Right kidney (tissue), 1 donor: ENCODE data around the gene MADD.
"Not testable (repeated sequence)": the region's sequence is repeated elsewhere in the genome, so short reads cannot be mapped to it uniquely, and the experiment has no call there.

Experiments
- DNase-seq: peaks from one replicate; pipeline ENCODE4 v3.0.0-alpha.2; 2016

The MADD gene

DNA sequence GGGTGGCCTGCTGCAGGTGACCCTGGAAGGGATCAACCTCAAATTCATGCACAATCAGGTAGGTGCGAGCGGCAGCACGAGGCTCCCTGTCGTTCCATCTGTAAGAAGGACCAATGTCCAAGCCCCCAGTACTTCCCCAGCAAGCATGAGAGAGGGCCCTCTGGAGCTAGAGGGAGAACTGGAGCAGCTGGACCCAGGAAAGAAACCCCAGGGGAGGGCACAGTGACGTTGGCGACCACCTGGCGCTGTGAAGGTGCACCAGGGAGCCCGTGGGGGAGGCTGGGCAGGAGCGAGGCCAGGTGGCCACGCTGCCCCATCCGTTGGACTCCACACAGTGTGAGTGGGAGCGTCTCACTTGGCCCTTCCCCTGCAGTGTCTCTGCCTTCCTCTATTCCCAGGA, 54.6 kb downstream of the MADD start:
- no peak for DNase-seq

DNA sequence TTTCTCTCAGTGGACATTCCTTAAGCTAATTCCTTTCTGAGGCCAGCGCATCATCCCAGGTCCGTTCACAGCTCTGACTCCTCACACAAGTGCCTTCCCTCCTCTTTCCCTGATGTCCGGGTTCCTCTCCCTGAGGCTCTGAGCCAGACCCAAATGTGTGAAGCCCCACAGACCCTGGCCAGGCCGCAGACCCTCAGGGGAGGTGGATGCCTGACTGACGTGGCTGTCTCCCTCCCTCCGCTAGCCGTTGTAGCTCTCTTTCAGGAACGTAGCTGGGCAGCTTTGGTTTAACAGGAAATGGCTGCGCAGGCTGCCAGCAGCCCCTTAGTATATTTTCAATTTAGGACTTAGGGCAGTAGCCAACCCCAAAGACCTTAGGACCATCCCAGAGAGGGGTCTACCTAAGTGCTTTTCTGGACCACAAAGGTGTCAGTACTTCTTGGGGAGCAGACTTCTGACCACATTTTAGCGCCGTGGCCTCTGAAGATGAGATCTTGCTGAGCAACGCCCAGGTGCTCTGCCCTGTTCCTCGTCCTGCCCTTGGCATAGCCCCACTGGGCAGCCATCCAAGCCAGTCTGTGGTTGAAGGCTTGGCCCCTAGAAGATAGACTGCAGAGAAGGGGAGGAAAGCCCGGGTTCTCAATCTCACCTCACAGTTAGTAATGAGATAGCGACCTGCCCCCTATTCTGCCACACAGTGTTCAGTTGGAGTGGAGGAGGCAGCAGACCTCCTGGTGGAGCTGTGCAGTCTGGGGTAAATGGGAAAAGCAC, 55.5 kb downstream of the MADD start:
- DNase-seq: no peak

DNA sequence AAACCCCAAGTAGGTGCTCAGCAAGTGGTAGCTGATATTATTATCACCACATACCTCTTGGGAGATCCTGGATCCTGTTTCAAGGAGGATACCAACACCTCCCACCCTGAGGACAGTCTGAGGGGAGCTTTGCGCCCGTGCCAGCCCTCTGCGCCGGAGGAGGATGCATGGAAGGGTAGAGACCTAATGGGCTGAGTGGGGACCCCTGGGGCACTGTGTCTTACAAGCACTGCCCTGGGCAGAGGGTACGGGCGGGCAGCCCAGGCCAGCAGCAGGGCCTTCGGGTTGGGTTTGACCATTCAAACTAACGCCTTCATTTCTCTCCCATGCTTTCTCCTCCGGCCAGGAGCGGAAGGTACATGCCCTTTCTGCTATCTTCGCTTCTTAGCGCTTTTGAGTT, 56.3 kb downstream of the MADD start:
- DNase-seq: no peak

DNA sequence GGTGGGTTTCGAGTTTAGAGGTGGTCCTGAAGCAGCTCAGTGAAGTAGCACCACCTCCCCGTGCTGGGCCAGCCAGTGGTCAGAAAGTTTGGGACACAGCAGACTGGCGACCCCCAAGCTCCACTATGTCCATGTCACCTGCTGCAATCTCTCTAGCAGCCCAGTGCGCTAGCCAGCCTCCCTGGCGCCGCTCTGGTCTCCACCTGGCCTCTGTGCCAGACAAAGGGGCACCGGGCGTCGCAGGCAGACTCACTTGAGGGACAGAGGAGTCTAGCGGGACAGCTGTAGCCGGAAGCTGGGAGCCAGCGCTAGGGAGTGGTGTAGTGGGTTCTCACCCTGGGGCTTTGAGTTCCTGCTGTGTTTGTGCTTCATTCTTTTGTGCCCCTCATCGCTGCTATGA, 57.1 kb downstream of the MADD start:
- DNase-seq: no peak

DNA sequence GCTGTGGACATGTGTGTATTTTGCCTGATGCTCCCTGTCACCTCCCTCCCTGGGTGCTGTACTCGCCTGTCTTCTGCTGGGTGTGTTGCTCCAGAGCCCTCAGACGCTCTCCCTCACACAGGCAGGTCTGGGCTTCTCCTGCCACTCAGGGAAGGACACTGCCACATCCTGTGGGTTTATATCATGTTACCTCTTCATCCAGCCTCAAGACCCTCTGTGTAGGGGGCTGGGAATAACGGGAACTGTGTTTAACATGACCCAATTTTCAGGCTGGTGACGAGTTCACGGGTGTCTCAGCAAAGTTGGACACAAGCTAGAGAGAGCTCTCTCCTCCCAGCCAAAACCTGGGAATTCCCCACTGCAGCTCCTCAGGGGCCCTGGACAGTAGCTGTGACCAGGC, 58.0 kb downstream of the MADD start:
- no peak for DNase-seq

DNA sequence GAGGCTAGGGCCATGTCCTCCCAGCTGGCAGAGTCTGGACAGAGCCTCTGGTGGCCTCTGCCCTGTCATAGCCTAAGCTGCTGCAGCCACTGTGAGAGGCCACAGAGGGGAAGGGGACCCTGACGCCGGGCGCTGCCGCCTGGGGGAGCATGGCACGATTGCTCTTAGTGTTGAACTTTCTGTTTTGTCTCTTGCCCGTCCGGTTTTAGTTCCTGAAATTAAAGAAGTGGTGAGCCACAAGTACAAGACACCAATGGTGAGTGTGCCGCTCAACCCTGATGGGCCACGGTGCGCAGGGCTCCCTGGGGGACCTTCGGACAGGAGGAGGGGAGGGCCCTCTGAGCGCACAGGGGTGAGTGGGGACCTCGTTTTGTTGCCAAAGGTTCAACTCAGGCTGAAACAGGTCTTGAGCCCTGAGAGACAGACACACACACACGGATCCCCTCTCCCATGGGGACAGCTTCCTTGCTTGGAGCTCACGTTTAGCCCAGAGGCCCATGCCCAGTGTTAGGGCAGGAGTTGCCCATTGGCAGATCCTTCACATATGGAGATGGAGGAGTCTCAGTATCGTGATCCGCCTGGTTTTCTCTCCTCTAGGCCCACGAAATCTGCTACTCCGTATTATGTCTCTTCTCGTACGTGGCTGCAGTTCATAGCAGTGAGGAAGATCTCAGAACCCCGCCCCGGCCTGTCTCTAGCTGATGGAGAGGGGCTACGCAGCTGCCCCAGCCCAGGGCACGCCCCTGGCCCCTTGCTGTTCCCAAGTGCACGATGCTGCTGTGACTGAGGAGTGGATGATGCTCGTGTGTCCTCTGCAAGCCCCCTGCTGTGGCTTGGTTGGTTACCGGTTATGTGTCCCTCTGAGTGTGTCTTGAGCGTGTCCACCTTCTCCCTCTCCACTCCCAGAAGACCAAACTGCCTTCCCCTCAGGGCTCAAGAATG, 58.8 kb downstream of the MADD start:
- DNase-seq: no peak

DNA sequence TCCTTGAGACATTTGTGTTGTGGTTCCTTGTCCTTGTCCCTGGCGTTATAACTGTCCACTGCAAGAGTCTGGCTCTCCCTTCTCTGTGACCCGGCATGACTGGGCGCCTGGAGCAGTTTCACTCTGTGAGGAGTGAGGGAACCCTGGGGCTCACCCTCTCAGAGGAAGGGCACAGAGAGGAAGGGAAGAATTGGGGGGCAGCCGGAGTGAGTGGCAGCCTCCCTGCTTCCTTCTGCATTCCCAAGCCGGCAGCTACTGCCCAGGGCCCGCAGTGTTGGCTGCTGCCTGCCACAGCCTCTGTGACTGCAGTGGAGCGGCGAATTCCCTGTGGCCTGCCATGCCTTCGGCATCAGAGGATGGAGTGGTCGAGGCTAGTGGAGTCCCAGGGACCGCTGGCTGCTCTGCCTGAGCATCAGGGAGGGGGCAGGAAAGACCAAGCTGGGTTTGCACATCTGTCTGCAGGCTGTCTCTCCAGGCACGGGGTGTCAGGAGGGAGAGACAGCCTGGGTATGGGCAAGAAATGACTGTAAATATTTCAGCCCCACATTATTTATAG, 59.6 kb downstream of the MADD start:
- DNase-seq: no peak

DNA sequence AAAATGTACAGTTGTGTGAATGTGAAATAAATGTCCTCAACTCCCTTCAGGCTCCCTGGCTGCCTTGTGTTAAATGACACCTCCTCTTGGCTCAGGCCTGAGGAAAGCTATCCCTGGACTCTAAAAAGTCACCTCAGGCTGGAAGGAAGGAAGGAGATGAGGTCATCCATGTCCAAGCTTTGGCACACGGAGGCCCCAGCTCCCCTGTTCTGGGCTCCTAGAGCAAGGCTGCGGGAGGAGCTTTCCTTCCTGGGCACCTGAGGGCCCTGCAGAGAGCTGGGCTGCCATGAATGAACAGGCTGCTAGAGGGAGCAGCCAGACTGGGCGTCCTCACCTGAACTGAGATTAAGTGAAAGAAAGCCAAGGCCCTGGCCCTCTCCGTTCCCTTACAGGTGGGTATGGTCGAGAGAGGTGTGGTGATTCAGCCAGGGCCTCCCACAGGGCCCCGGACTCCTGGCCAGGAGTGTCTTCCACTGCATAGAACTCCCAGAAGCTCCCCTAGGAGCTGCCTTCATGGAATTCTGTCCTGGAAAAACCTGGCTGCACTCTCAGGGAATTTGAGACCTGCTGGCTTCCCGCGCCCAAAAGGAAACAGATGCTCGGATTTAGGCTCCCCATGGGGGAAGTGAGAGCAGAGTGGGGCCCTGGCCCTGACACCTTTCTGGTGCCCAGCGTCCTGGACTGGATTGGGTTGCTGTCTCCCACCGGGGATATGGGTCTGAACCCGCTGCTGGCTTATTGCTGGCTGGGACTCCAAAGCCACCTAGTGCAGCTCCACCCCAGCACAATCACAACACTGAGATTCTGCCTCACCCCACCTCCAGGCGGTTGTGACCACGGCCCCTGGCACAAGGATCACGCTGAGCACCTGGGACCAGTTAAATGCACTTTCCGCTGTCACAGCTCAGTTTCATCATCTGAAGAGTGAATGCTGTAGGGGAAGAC, 60.3 kb downstream of the MADD start:
- no peak for DNase-seq

DNA sequence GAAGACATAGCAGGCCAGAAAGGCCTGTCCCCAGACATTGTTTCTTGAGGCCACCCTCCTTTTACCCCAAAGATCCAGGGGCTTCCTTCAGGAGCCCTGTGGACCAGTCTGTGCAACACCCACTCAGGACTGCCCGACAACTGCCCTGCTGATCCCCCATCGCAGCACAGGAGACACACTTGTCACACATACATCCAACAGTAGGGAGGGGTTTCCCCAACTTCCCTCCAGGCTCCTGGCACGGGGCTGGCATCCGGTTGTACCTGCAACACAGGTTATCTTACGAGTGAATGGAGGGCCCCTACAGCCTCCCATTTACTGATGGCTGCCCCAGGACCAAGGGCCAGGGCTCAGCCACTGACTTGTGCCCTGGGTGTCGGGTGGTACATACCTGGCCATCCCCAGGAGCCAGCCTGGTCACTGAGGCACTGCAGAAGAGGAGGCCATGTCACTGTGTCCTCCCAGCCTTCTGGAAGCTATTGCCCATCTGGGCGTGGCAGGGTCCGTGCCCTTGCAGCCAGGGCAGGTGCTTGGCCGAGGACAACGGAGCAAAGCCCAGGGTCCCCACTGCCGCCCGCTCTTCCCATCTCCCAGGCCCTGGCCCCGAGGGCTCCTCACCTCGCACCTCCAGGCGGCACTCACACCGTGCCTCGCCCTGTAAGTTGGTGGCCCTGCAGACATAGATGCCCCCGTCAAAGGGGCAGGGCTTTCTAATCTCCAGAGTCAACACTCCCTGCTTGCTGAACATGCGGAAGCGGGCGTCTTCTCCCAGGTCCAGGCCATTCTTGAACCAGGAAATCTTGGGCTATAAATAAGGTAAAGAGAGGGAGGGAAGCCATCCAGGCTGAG, 61.7 kb downstream of the MADD start:
- DNase-seq: no peak

DNA sequence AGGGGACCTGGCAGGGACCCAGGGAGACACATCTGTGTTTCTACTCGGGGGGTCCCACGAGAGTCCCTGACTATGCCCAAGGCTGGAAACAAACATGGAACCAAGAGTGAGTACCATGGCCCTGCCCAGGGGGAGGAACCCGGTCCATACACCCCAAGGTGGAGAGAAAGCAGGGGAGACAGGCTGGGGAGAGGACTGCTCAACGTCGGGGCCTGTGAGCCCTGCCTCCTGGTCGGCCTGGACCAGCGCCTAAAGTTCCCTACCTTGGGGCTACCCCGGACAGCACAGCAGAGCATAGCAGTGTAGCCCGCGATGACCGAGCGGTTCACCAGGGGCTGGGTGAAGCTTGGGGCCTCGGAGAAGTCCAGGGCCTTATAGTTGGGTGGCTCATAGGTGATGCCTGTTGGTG, 62.4 kb downstream of the MADD start:
- no peak for DNase-seq

DNA sequence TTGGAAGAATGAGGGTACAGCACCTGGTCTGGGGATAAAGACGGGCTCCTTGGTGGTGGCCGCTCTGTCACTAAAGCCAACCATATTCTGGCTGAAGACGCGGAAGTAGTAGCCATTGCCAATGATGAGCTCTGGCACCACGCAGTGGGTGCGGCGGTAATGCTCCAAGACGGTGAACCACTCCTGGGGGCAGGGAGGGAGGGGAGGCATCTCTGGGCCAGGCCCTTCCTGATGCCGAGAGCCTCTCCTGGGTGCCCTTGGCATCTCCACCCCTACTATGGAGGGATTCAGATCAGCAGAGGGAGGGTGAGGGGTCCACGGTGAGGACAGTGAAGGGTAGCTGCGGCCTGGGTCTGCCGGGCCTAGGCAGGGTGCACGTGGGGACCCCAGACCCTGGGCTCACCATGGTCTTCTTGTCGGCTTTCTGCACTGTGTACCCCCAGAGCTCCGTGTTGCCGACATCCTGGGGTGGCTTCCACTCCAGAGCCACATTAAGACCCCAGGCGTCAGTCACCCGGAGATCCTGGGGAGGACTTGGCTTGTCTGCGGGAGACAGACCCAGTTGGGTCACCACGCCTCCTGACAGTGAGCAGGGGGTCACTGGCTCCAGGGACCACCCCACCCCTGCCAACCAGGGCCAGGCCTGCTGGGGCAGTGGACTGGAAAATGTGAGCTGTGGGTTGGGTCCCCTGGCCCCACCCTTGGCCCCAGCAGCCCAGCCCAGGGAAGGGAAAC, 63.0 kb downstream of the MADD start:
- DNase-seq: no peak

DNA sequence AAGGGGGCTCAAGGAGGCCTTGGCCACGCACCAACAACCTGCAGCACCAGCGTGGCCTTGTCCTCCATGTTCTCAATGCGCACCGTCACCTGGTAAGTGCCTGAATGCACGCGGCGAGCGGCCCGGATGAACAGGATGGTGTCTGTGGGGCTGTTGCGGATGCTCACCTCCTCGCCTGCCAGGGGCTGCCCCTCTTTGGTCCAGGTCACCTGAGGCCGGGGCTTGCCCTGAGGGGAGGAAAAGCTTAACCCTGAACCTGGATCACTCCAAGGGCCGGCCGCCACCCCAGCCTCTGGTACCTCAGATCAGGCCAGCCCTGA, 63.6 kb downstream of the MADD start:
- no peak for DNase-seq

DNA sequence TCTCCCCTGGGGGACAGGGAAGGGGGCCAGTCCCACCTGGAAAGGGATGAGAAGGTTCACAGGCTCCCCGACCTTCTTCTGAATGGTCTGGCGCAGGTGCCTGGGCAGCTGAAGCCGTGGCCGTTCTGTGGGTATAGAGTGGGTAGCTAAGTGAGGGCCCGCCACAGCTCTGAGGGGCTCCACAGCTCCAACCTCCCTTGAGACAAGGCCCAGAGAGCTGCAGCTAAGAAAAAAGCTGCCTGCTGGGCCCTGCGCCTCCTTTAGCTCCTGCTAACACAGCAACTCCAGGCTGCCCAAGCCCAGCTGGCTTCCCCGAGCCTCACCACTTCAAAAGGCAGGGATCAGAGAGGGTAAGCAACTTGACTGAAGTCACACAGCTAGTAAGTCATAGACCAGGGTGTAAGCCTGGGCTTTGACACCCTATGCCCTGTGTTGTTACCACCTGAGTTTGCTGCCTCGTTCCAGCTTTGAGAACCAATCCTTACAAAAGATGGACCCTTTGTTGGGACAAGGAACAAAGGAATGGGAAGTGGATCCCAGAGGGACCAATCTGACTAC, 64.0 kb downstream of the MADD start:
- DNase-seq: no peak

DNA sequence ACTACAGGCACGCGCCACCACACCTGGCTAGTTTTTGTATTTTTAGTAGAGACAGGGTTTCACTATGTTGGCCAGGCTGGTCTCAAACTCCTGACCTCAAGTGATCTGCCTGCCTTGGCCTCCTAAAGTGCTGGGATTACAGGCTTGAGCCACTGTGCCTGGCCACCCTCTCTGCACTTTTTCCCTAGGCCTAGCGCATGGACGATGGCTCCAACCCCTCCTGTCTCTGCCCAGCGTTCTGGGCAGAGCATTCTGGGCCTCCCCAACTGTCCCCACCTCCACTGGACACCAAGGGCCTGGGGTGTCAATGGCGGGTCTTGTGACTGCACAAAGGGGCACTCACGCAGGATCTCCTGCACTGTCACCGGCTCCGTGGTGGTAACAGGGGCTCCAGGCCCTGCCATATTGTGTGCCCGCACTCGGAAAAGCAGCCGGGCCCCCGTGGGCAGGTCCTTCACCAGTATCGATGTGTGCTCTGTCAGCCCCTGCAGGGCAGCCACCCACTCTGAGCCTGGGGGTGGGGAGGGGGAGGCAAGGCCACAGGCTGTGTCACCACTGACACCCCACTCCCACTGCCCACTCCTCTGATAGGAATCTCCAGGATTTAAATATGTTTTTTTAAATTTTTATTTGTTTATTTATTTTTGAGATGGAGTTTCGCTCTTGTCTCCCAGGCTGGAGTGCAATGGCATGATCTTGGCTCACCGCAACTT, 64.9 kb downstream of the MADD start:
- DNase-seq: not testable (repeated sequence)

DNA sequence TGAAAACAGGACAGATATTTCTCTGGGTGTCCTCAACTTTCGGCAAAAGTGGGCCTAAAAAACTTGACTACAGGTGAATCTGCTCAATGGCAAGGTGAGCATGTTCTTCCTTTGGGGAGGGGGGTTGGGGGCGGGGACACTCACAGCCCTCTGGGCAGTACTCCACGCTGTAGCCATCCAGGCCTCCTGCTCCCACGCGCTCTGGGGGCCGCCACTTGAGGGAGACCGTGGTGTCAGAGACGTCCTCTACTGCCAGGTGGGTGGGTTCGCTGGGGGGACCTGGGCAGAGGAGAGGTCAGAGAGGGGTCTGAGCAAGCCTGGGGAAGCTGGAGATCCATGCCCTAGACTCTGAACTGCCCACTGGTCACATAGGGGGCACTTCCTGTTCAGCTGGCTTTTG, 65.8 kb downstream of the MADD start:
- DNase-seq: no peak

DNA sequence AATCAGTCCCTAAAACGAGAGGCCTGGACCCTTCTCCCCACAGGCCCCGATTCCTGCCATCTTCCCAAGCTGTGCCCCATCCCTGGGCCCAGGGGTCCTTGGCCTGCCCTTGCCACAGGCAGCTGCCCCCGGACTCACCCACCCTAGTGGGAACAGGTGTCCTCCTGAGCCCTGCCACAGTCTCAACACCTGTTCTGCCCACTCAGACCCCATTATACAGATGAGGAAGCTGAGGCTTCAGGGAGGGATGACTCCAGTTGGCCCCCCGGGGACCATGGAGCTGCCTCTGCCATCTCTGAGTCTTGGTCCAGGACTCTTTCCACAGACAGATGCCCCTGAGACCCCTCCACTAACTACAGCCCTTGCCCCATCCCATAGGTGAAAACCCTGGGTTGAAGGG, 66.7 kb downstream of the MADD start:
- DNase-seq: no peak

DNA sequence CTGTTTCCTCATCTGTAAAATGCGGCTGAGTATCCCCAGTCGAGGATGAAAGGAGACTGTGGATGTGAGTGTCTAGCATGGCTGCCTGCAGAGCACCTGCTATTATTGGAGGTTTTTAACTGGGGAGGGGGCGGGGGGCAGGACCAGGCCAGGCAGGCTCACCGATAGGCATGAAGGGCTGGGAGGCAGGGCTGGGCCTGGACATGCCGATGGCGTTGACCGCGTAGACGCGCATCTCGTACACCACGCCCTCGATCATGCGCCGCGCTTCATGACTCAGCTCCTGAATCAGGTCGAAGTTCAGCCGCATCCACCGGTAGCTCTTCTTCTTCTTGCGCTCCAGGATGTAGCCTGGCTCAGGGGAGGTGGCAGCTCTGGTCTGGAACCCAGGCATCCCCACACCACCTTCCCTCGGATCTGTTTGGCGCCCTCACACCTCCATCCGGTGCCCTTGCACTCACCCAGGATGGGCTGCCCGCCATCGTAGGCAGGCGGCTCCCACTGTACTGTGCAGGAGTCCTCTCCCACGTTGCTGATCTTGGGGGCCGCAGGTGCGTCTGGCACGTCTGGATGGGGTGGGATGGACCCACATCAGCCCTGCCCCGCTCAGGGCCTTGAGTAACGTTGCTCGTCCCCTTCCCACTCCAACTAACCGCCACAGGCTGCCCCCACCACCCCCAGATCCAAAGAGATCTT, 67.4 kb downstream of the MADD start:
- no peak for DNase-seq

DNA sequence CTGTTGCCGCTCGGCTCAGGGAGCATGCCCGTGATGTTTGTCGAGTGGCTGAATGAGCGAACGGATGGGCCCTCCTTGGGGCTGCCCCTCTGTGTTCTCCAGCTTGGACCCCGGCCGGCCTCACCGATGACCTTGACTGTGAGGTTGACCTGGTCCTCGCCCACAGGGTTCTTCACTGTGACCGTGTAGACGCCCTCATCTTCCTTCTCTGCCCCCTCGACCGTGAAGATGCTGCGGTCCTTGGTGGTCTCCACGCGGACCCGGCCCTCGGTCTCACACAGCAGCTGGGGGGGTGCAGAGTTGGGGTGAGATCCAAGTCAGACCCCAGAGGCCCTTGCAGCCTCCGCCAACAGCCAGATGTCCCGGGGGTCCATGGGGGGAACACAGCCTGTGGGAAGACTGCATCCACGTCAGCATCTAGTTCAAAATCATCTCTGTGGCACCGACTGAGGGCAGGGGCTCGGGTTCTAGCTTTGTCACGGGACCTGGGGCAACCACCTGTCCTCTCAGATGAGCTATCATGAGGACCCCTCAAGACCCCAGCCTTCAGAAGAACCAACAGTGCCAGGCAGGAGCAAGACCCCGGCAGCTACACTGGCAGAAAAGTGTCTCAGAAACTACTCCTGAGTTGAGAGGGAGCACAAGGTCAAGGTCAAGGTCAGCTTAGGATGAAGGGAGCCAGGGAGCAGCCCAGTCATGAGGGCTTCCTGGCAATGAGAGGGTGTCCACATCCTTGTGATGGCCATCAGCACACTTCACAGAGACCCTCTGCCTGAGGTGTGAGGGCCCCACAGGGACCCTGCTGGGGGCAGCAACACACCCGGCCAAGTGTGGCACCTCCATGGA, 68.7 kb downstream of the MADD start:
- DNase-seq: no peak
